Measurements from ENCODE around the gene TIMM10B. TPM values are rescaled to one million over a fixed set of nuclear protein-coding genes. Genes with fewer than 3 reads are reported as not detected.

Gene TIMM10B
- total RNA-seq, 6 donors from 2014 or later: 21.0 to 53.0 (median 42.6) TPM

GRCh38 chr11:6474413-6474792 is 6.9 kb upstream of the TIMM10B start:
- H3K36me3 ChIP-seq: peaks cover 0 to 30% (median 25%) of the 10 kb centered on the region in 4 donors
- H3K27ac ChIP-seq: peak overlapping the region; percentile 85 to 98 (median 93)
- H3K27me3 ChIP-seq: no peaks in the 10 kb centered on the region
- DNase-seq: no peak
- H3K4me3 ChIP-seq: peak overlapping the region; percentile 8 to 89 (median 68)
- WGBS, 2 donors: 25 to 43% methylated on average over 4 to 7 of the region's 7 CpGs
- no peak for ATAC-seq (ENCODE audit: low FRiP score in 2 of 2)
- no peaks in the 10 kb centered on the region for H3K9me3 ChIP-seq
- TF ChIP-seq POLR2AphosphoS5 (IDR thresholded peaks at IDR 0.05) (no peak), EP300 (IDR thresholded peaks at IDR 0.05) (no peak), CTCF (IDR thresholded peaks at IDR 0.05) (no peak), POLR2A (IDR thresholded peaks at IDR 0.05) (no peak)
- H3K4me1 ChIP-seq: peaks cover 15 to 36% (median 21%) of the 10 kb centered on the region in 4 donors

DNA sequence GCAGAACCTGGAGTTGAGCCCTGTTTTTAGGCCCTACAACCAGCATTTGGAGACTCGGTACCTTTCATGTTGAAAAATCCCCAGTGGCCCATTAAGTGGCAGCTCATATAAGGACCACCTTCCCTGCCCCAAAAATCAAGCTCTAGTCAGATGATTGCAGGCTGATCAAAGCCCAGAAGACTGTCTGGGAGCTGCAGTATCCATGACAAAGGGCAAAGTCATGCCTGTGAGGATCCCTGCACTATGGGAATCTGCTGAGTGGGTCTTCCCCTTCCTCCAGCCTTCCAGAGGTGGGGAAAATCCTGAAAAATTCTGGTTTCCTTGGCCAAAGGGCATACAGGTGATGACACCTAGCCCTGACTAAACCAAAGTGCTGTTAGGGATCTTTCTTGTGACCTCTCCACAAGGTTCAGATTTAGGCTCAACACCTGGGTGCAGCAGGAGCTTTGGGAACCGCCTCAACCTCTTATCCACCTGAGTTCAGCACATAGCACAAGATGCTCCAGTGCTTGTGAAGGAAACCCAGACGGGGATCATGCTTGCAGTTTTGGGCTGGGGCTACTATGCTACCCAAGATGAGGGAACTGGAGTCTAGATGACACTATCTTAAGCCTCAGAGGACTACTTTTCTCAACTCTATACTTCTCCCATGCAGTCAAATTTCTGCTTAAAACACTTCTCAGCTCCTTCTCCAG is 6.3 kb upstream of the TIMM10B start:
- no peak for DNase-seq
- WGBS, 2 donors: 69 to 81% methylated on average over 3 of the region's 3 CpGs
- no peaks in the 10 kb centered on the region for H3K27me3 ChIP-seq
- H3K4me1 ChIP-seq: peaks cover 16 to 37% (median 21%) of the 10 kb centered on the region in 4 donors
- no peak overlapping the region for H3K4me3 ChIP-seq
- ATAC-seq (ENCODE audit: low FRiP score in 2 of 2): no peak
- peak overlapping the region; percentile 85 to 98 (median 93) for H3K27ac ChIP-seq
- peaks cover 0 to 33% (median 25%) of the 10 kb centered on the region in 4 donors for H3K36me3 ChIP-seq
- TF ChIP-seq POLR2A (IDR thresholded peaks at IDR 0.05): no peak
- no peak for TF ChIP-seq CTCF (IDR thresholded peaks at IDR 0.05)
- TF ChIP-seq POLR2AphosphoS5 (IDR thresholded peaks at IDR 0.05): no peak
- TF ChIP-seq EP300 (IDR thresholded peaks at IDR 0.05): no peak
- H3K9me3 ChIP-seq: no peaks in the 10 kb centered on the region

DNA sequence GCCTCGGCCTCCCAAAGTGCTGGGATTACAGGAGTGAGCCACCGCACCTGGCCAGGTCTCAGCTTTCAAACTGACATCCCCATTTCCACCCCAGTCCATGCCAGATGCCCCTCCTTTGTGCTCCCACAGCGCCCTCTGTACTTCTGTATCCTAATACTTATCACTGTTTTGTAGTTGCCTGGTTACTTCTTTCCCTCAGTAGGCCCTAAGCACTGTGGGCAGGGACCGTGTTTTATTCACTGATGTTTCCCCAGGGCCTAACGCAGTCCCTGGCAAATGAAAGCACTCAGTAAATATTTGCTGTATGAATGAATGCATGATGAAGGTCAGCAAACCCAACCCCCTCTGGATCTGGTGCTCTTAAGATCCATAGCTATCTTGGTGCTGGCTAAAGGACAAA is 5.4 kb upstream of the TIMM10B start:
- Histone ChIP-seq H3K27me3 (no peaks in the 10 kb centered on the region), H3K9me3 (no peaks in the 10 kb centered on the region), H3K4me1 (peaks cover 25 to 46% (median 30%) of the 10 kb centered on the region in 4 donors), H3K4me3 (no peak overlapping the region), H3K27ac (peak overlapping the region in 1 of 4 donors; percentile 98), H3K36me3 (peaks cover 0 to 33% (median 25%) of the 10 kb centered on the region in 4 donors)
- DNase-seq (no peak), ATAC-seq (ENCODE audit: low FRiP score in 2 of 2) (no peak)
- no peak for TF ChIP-seq EP300 (IDR thresholded peaks at IDR 0.05)
- no peak for TF ChIP-seq POLR2AphosphoS5 (IDR thresholded peaks at IDR 0.05)
- no peak for TF ChIP-seq POLR2A (IDR thresholded peaks at IDR 0.05)
- no peak for TF ChIP-seq CTCF (IDR thresholded peaks at IDR 0.05)
- 72 to 76% methylated on average over 5 of the region's 5 CpGs for WGBS, 2 donors

DNA sequence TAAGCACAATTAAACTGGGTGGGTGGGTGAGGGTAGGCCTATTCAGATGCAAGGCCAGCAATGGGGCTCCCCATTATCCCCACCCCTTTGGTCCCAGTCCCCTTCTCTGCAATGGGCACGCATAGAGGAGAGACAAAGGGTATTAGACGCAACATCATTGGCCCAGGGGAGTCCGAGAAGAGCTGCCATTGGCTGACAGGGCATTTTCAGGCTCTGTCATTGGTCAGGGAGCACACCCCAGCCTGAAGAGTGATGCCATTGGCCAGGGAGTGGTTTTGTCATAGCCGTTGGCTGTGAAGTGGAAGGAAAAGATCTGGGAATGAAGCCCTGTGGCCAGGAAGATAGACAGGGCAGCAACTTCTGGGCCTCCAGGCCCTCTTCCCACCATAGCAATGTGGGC is 4.7 kb upstream of the TIMM10B start:
- ATAC-seq (ENCODE audit: low FRiP score in 2 of 2) (no peak), DNase-seq (no peak)
- Histone ChIP-seq H3K9me3 (no peaks in the 10 kb centered on the region), H3K27ac (no peak overlapping the region), H3K4me3 (no peak overlapping the region), H3K36me3 (peaks cover 0 to 33% (median 25%) of the 10 kb centered on the region in 4 donors), H3K4me1 (peaks cover 25 to 46% (median 30%) of the 10 kb centered on the region in 4 donors), H3K27me3 (no peaks in the 10 kb centered on the region)
- WGBS, 2 donors: 95 to 97% methylated on average over 4 of the region's 4 CpGs
- no peak for TF ChIP-seq POLR2A (IDR thresholded peaks at IDR 0.05)
- TF ChIP-seq EP300 (IDR thresholded peaks at IDR 0.05): no peak

DNA sequence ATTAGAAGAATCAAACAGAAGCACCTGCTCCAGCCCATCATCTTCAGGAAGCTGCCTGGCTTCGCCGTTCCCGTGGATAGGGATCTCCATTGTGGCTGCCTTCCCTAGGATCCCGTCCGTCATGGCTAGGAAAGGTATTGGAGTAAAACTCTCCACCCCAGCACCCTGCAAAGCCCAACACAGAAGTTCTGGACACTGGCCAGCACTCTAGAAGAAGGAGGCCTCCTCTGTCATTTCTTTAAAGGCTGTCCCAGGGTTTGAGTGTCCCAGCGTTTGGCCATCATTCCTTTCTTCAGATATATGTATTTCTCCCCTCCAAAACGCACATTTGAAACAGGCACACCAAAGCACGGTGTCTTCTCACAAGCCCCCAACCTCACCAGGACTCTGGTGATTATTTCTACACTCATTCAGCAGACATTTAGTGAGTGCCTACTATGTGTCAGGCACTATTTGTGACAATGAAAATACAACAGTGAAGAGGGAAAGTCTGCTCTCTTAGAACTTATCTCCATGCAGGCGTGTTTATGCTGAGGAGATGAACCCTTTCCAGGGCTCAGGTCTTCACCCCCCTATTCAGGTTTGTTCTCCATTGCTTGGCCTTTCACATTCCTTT is 894 bp upstream of the TIMM10B start:
- WGBS, 2 donors: 63 to 65% methylated on average over 9 of the region's 9 CpGs
- peaks cover 24 to 42% (median 27%) of the 10 kb centered on the region in 4 donors for H3K4me1 ChIP-seq
- H3K27ac ChIP-seq: peak overlapping the region; percentile 89 to 95 (median 94)
- no peak for TF ChIP-seq POLR2AphosphoS5 (IDR thresholded peaks at IDR 0.05)
- no peak for TF ChIP-seq CTCF (IDR thresholded peaks at IDR 0.05)
- no peak for TF ChIP-seq EP300 (IDR thresholded peaks at IDR 0.05)
- no peak for TF ChIP-seq POLR2A (IDR thresholded peaks at IDR 0.05)
- peaks cover 5 to 63% (median 31%) of the 10 kb centered on the region in 4 donors for H3K36me3 ChIP-seq
- no peak for ATAC-seq (ENCODE audit: low FRiP score in 2 of 2)
- H3K4me3 ChIP-seq: peak overlapping the region; percentile 70 to 82 (median 76)
- no peaks in the 10 kb centered on the region for H3K9me3 ChIP-seq
- no peak for DNase-seq
- no peaks in the 10 kb centered on the region for H3K27me3 ChIP-seq
